Mammary epithelial cell (primary cell): ENCODE measurements around the gene GJB3.

Experiments
- CTCF ChIP-seq, 2 donors: IDR thresholded peaks in 1 of 2; conservative IDR thresholded peaks in 1 of 2; 2 replicates each; pipeline ENCODE4 v1.5.1; 2011 to 2012; ENCODE audit warnings: inconsistent platforms in 2 of 2, low read length in 2 of 2, mild to moderate bottlenecking in 2 of 2, control low read depth in 1 of 2, low read depth in 1 of 2; ENCODE audit not compliant: insufficient read depth in 1 of 2; ENCODE audit errors: extremely low read depth in 1 of 2
- EZH2 ChIP-seq: IDR thresholded peaks from 2 replicates; pipeline ENCODE4 v1.6.1; 2012; ENCODE audit warnings: low read length, inconsistent platforms, borderline replicate concordance

GRCh38 chr1:34779962-34780361, 1.1 kb upstream of the GJB3 start:
- TF ChIP-seq CTCF (conservative IDR thresholded peaks at IDR 0.05 in 1 of 2, IDR thresholded peaks at IDR 0.05 in 1 of 2; ENCODE audit: extremely low read depth in 1 of 2, insufficient read depth in 1 of 2, low read depth in 1 of 2, low read length in 2 of 2): no peak
- no peak for TF ChIP-seq EZH2
